Ovary (tissue), 9 donors: ENCODE results near the gene CARS2. TPM values are rescaled to one million over a fixed set of nuclear protein-coding genes. Genes with fewer than 3 reads are reported as not detected.

ENCODE experiments used
- DNase-seq, 5 donors: peaks; one replicate each; pipeline ENCODE4 v3.0.0-alpha.2; 2019 to 2020
- H3K27ac ChIP-seq, 2 donors: fragments of 200-600 bp; one replicate each; pipeline versions ENCODE4 v1.5.1 to v1.8.0; 2019 to 2022
- H3K27me3 ChIP-seq: fragments of 200-600 bp; one replicate; pipeline ENCODE4 v1.8.0; 2022
- H3K36me3 ChIP-seq: fragments of 200-600 bp; sonication (generic); one replicate; pipeline ENCODE4 v1.5.1; 2019
- H3K4me1 ChIP-seq: one replicate; pipeline ENCODE4 v1.8.1; 2013; ENCODE audit warnings: mild to moderate bottlenecking, moderate library complexity; ENCODE audit not compliant: insufficient read depth
- H3K4me3 ChIP-seq: fragments of 200-600 bp; sonication (generic); one replicate; pipeline ENCODE4 v1.5.1; 2017
- H3K9me3 ChIP-seq, 2 donors: fragments of 200-600 bp in 1 of 2; sonication (generic) in 1 of 2; one replicate each; pipeline versions ENCODE4 v1.5.1 to v1.8.1; 2013 to 2019; ENCODE audit warnings: mild to moderate bottlenecking in 1 of 2, moderate library complexity in 1 of 2
- EP300 ChIP-seq: sonication (generic); formaldehyde crosslinking; IDR thresholded peaks from one replicate; pipeline ENCODE4 v1.6.1; 2017; ENCODE audit warnings: antibody characterized with exemption
- POLR2A ChIP-seq: fragments of 450-650 bp; IDR thresholded peaks from one replicate; pipeline ENCODE4 v1.6.1; 2017; ENCODE audit warnings: antibody characterized with exemption, mild to moderate bottlenecking, moderate library complexity
- whole genome bisulfite sequencing, 3 donors: extraction: QIAGEN DNeasy Blood & Tissue Kit in 1 of 3; methylation state at CpG; one replicate each; pipeline versions ENCODE4 v1.1.5 to v1.1.7; 2013 to 2017; 5-methylcytosine and 5-hydroxymethylcytosine counted together
- intact Hi-C, 4 donors: fragments of 100-400 bp; cut with DNase I; formaldehyde crosslinking; loops; one replicate each; pipeline versions ENCODE4 v1.11.0 to v1.15.1; 2022 to 2023
- polyA plus RNA-seq, 2 donors: library from polyadenylated mRNA; stranded (reverse); fragments of 200-250 nt in 1 of 2; fragments of 350-450 nt in 1 of 2; fragmentation: Illumina TruSeq in 1 of 2; extraction: RNeasy Lipid Tissue Mini Kit (QIAGEN cat#74804) in 1 of 2; gene quantifications; one replicate each; pipeline ENCODE4 v1.2.3, GENCODE V29; 2013 to 2014
- total RNA-seq, 7 donors: library from RNA; depleted of rRNA in 2 of 7; stranded (reverse); fragments of >200 nt in 2 of 7; fragmentation: NEBNext Ultra II Directional in 3 of 7; extraction: Animal tissue kit (Norgen Biotek cat#: 25700) in 3 of 7; gene quantifications; one replicate each; pipeline versions ENCODE4 v1.1.0 to v1.2.4, GENCODE V29; 2016 to 2023
- TF ChIP-seq, protein P1 (sequence below), 3 donors: fragments of 450-650 bp in 2 of 3; fragments of 200-600 bp in 1 of 3; IDR thresholded peaks; one replicate each; pipeline versions ENCODE4 v1.5.1 to v1.8.0; 2016 to 2022; ENCODE audit warnings: antibody characterized with exemption in 3 of 3, mild to moderate bottlenecking in 1 of 3
- donor health status: DM: no; HTN: no; CAD: no; lungs with moderate emphysema.
- donor health status: DM: no; HTN: no; CAD: no.
- donor health status: Bipolar disorder and iron deficiency.
- donor health status: DM: yes; HTN: yes; CAD: no.
- donor health status: DM: no; HTN: no; CAD: no.
- donor health status: DM: yes; HTN: yes; CAD: no.

Gene CARS2
- total and polyA plus RNA-seq, 9 donors = 34.1 to 65.2 (median 44.3) TPM

DNA sequence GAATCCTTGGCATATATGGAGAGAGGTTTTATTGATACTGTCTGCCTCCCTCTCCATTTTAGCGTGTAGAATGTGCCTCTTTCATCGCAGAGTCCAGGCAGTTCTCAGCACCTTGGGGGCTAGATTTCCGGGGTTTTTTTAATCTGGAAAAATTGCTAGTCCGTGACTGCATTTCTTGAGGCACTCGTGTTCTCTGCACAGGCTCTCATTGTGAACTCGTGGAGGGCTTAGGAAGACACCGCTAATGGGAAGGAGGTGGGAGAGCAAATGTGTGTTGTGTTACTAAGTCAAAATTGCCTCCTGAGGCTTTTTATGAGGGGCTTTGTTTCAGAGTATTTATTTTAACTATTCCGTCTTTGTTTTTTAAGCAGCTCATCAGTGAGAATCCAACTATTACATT lies 17.7 kb upstream of the CARS2 start:
- no peak for DNase-seq
- H3K27me3 ChIP-seq = no peaks in the 10 kb centered on the region
- no peaks in the 10 kb centered on the region for H3K36me3 ChIP-seq
- H3K27ac ChIP-seq = no peak overlapping the region
- peaks cover 1% of the 10 kb centered on the region for H3K4me1 ChIP-seq
- WGBS, 3 donors = 32 to 47% (median 34%) methylated on average over 8 of the region's 8 CpGs
- no peak overlapping the region for H3K4me3 ChIP-seq
- intact Hi-C loops = no loop called here
- no peaks in the 10 kb centered on the region for H3K9me3 ChIP-seq
- TF ChIP-seq POLR2A (no peak), EP300 (no peak)
- TF ChIP-seq, protein P1, sequence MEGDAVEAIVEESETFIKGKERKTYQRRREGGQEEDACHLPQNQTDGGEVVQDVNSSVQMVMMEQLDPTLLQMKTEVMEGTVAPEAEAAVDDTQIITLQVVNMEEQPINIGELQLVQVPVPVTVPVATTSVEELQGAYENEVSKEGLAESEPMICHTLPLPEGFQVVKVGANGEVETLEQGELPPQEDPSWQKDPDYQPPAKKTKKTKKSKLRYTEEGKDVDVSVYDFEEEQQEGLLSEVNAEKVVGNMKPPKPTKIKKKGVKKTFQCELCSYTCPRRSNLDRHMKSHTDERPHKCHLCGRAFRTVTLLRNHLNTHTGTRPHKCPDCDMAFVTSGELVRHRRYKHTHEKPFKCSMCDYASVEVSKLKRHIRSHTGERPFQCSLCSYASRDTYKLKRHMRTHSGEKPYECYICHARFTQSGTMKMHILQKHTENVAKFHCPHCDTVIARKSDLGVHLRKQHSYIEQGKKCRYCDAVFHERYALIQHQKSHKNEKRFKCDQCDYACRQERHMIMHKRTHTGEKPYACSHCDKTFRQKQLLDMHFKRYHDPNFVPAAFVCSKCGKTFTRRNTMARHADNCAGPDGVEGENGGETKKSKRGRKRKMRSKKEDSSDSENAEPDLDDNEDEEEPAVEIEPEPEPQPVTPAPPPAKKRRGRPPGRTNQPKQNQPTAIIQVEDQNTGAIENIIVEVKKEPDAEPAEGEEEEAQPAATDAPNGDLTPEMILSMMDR (IDR thresholded peaks at IDR 0.05) = no peak

DNA sequence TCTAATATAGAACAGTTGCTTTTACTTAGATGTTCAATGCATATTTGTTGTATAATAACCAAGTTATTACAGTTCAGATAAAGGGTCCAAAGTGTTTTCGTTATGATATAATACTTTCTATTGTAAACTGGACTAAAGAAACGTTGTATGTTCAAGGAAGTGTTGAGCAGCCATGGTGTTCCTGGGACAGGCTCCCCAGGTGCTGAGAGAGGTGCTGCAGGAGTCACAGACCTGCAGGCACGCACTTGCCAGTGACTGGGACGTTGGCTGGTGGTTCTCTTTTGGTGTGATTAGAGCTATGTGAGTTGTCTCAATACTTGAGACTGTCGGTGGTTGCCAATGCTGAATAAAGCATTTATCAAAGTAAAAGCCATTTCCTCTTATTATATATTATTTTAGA lies 17.1 kb upstream of the CARS2 start:
- H3K27ac ChIP-seq = no peak overlapping the region
- H3K9me3 ChIP-seq = no peaks in the 10 kb centered on the region
- intact Hi-C loops = no loop called here
- peaks cover 3% of the 10 kb centered on the region for H3K4me1 ChIP-seq
- H3K27me3 ChIP-seq = no peaks in the 10 kb centered on the region
- 63 to 70% (median 65%) methylated on average over 5 of the region's 5 CpGs for WGBS, 3 donors
- no peak overlapping the region for H3K4me3 ChIP-seq
- no peak for DNase-seq
- H3K36me3 ChIP-seq = no peaks in the 10 kb centered on the region
- TF ChIP-seq POLR2A = no peak
- no peak for TF ChIP-seq EP300

DNA sequence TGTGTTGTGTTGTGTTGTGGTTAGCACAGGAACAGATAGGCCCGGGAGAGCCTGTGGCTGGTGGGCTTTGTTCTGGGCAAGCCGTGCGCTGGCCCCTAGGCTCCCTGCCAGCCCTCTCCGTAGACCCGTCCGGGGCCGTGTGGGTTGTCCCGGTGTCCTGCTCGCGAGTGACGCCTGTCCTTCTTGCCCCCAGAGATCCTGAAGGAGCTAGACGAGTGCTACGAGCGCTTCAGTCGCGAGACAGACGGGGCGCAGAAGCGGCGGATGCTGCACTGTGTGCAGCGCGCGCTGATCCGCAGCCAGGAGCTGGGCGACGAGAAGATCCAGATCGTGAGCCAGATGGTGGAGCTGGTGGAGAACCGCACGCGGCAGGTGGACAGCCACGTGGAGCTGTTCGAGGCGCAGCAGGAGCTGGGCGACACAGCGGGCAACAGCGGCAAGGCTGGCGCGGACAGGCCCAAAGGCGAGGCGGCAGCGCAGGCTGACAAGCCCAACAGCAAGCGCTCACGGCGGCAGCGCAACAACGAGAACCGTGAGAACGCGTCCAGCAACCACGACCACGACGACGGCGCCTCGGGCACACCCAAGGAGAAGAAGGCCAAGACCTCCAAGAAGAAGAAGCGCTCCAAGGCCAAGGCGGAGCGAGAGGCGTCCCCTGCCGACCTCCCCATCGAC lies 13.3 kb upstream of the CARS2 start:
- no peaks in the 10 kb centered on the region for H3K9me3 ChIP-seq
- H3K4me3 ChIP-seq = no peak overlapping the region
- H3K27ac ChIP-seq = no peak overlapping the region
- peaks cover 3% of the 10 kb centered on the region for H3K4me1 ChIP-seq
- no peaks in the 10 kb centered on the region for H3K36me3 ChIP-seq
- intact Hi-C loops = loop anchor here in 2 of 4 donors (5.0 to 10.0 kb wide), 3 partner anchors 96 to 193 kb away; partner anchors contain the start of gene NAXD (in 1 of the 2)
- no peak for TF ChIP-seq POLR2A
- TF ChIP-seq, protein P1 (IDR thresholded peaks at IDR 0.05) = no peak
- no peak for TF ChIP-seq EP300
- peak in 2 of 5 donors; percentile 44 to 45 for DNase-seq
- H3K27me3 ChIP-seq = no peaks in the 10 kb centered on the region
- 96 to 97% (median 96%) methylated on average over 60 to 61 of the region's 61 CpGs for WGBS, 3 donors

DNA sequence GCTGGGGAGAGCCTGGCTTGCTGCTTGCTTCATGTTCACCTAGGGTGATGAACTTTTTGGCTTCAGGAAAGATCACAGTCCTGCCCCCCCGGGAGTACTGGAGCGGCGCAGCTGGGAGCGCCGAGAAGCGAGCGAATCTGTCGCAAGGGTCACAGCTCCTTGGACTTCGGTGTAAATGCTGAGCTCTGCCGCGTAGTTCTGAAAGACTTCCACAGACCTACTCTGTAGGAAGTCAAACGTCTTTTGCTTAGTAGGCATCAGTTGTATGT lies 10.3 kb upstream of the CARS2 start:
- TF ChIP-seq, protein P1 (IDR thresholded peaks at IDR 0.05) = no peak
- no peak for TF ChIP-seq POLR2A
- no peak for TF ChIP-seq EP300
- WGBS, 3 donors = 0 to 1% (median 1%) methylated on average over 12 of the region's 12 CpGs
- H3K4me1 ChIP-seq = peaks cover 3% of the 10 kb centered on the region

More for the DNA sequence above, 10.3 kb upstream of the CARS2 start:
- Histone ChIP-seq H3K4me3 (peak overlapping the region; percentile 90), H3K27ac (peak overlapping the region; percentile 84 to 92), H3K36me3 (no peaks in the 10 kb centered on the region), H3K27me3 (no peaks in the 10 kb centered on the region), H3K9me3 (no peaks in the 10 kb centered on the region)
- DNase-seq = peak in 2 of 5 donors; percentile 37 to 62
- intact Hi-C loops = loop anchor here in 2 of 4 donors (5.0 to 10.0 kb wide), 3 partner anchors 99 to 196 kb away; partner anchors contain the start of gene NAXD (in 1 of the 2)
